Smooth muscle cell of the pulmonary artery (primary cell): ENCODE measurements around the gene CISD3. TPM values are rescaled to one million over a fixed set of nuclear protein-coding genes. Genes with fewer than 3 reads are reported as not detected.

Source experiments
- total RNA-seq: library from RNA; depleted of rRNA; stranded (reverse); fragments of >200 nt; gene quantifications from 2 replicates; pipeline ENCODE4 v1.2.3, GENCODE V29; 2014

CISD3 gene, protein sequence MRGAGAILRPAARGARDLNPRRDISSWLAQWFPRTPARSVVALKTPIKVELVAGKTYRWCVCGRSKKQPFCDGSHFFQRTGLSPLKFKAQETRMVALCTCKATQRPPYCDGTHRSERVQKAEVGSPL
- total RNA-seq, result 3.5 and 5.1 TPM in 2 replicates

DNA sequence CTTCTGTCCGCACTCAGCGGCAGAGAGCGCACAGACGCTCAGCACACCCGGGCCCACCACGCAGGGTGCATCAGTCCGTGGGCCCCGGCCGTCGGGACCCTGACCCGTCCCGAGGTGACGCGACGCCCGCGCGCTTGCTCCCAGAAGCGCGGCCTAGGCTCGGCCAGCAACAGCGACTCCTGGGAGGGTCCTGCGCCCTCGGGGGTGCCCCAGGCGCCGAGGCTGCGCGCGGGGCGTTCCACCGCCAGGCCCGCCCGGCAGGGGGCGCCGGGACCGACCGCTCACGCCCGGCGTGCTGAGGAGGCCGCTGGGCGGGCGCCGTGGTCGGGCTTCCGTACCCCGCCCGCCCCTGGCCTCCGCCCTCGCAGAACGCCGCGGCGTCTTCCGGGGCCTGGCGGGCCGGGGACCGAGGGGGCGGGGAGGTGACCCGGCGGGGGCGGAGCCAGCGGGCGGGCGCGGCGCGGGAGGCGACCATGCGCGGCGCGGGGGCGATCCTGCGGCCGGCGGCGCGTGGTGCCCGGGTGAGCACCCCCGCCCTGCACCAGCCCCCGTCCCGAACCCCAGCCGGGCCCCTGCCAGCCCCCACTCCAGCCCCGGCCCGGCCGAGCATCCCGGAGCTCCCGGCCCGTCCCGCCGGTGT is at the start of gene CISD3:
TSS of gene CISD3 (plus strand) at position 456 of the 640 bp plus-strand sequence. CDS start at position 474, 18 bp downstream.

DNA sequence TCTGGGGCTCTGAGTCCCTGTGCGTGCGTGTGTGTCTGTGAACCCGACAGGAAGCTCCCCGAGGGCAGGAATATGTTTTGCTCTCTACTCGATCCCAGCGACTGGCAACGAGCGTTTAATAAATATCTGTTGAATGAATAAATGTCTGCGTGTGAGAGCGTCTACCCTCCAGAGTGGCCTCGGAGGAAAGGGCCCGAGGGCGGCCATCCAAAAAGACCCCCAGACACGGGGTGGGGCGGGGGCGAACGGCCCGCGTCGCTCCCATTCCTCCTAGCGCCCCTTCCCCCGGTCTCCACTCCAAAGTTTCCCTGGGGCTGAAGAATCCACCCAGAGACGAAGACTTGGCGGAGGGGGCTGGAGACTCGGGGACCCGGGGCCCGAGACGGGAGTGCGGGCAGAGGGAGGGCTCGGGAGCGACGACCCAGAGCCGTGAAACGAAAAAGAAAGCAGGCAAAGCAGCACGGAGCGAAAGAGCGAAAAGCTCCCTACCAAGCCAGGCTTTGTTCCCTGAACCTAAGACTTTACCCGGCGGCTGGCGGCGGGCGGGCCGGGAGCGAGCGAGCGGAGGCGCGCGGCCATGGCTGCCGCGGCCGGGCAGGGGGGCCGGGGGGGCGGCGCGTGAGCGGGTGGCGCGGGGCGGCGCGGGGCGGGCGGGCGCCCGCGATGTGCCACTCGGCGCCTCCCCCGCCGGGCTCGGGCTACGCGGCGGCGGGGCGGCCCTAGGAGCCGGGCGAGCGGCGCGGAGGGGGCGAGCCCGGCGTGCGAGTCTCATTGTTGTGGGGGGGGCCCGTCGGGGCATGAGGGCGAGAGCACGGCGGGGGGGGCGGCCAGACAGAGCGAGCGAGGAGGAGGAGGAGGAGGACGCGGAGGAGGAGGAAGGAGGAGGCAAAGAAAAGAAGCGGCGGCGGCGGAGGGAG is 25.3 kb upstream of the CISD3 start, which contains the start of gene MLLT6:
TSS of gene MLLT6 (plus strand) at position 668 of the 917 bp plus-strand sequence. CDS start 360 bp downstream, outside the sequence.

DNA sequence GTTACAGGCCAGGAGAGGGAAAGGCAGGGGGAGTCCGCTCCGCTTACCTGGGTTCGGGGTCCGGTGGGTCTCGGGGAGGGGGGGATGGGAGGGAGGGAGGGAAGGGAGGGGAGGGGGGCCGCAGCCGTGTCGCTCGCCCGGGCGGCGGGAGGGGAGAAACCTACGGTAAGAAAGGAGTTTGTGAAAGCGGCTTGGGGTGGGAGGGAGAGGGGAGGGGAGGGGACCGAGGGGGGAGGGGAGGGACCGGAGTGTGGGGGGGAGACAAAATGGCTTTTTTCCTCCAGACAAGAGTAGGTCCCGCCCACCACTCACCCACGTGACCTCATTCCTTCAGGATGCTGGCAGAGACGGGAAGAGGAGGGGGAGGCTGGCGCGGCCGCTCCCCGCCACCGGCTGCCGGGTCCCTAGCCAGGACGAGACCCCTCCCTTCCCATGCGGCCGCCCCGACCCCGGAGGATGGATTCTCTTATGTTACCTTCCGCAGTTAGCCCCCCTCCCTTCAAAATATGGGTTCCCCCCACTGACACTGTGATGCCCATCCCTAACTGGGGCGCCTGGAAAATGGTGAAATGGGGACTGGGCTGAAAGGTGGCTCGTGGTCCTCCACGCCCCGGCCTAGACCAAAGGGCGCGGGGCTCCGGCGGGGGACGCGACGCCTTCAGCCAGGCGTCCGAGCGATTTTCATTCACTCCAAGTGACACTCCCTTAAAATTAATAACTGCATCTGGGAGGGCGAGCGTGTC is 18.2 kb downstream of the CISD3 start, which contains the start of gene PCGF2:
TSS of gene PCGF2 (minus strand) at position 188 of the 743 bp plus-strand sequence. CDS start 7,934 bp downstream, outside the sequence.

DNA sequence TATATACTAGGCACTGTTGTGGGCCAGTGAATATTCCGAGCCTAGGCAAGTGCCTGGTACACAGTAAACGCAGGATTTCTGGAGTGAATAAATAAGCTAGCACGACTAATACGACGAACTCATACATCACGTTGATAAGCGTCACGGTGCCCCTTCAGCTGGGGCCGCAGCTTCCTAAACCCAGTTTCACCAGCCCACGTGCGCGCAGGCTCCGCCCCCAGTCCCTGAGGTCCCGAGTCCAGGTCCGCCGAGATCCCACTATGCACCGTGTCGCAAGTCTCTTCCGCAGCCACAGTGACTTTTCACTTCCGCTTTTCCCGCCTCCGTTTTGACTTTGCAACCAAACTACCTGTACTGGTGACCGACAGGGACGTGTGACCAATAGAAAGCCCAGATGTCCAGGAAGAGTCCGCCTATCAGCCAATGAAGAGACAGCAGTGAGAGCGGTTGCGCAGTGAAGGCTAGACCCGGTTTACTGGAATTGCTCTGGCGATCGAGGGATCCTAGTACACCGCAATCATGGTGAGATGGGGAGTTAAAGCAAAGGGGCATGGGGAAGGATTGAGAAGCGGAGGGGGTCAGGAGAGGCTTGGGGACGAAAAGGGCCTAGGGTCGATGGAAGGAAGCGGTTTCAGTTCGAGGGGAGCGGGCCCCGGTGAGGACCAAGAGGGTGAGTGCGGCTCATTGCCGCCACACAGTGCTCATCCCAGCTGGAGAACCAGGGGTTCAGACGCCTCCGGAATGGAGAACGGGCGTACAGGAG is 22.3 kb downstream of the CISD3 start, which contains the start of gene PSMB3:
TSS of gene PSMB3 (plus strand) at position 434 of the 763 bp plus-strand sequence. CDS start at position 520, 86 bp downstream.

Other genes with a start within 250 kb of the CISD3 start
- 0.07 TPM in 1 of 2 replicates, not detected in the other for gene SRCIN1, start 124.4 kb upstream of the CISD3 start, total RNA-seq
- 0.72 and 2.0 TPM in 2 replicates for gene EPOP, start 55.4 kb upstream of the CISD3 start, total RNA-seq
- gene MLLT6, start 25.1 kb upstream of the CISD3 start, total RNA-seq, result 30.4 and 34.5 TPM in 2 replicates
- 8.4 and 12.3 TPM in 2 replicates for gene PCGF2, start 18.0 kb downstream of the CISD3 start, total RNA-seq
- gene PSMB3, start 22.4 kb downstream of the CISD3 start, total RNA-seq, result 145 and 162 TPM in 2 replicates
- gene PIP4K2B, start 69.2 kb downstream of the CISD3 start, total RNA-seq, result 63.6 and 71.2 TPM in 2 replicates
- 7.6 and 8.1 TPM in 2 replicates for gene CWC25, start 95.0 kb downstream of the CISD3 start, total RNA-seq
- 803 and 935 TPM in 2 replicates for gene RPL23, start 123.4 kb downstream of the CISD3 start, total RNA-seq
- gene LASP1, start 139.7 kb downstream of the CISD3 start, total RNA-seq, result 163 and 215 TPM in 2 replicates
- not detected in 2 replicates for gene FBXO47, start 237.1 kb downstream of the CISD3 start, total RNA-seq